Smooth muscle cell of trachea (primary cell): ENCODE data around the gene CFDP1. TPM values are rescaled to one million over a fixed set of nuclear protein-coding genes. Genes with fewer than 3 reads are reported as not detected.

ENCODE experiments used
- total RNA-seq: library from RNA; depleted of rRNA; stranded (reverse); fragments of >200 nt; gene quantifications from 2 replicates; pipeline ENCODE4 v1.2.1, GENCODE V29; 2014

Gene CFDP1
- 50.0 and 67.3 TPM in 2 replicates for total RNA-seq

DNA sequence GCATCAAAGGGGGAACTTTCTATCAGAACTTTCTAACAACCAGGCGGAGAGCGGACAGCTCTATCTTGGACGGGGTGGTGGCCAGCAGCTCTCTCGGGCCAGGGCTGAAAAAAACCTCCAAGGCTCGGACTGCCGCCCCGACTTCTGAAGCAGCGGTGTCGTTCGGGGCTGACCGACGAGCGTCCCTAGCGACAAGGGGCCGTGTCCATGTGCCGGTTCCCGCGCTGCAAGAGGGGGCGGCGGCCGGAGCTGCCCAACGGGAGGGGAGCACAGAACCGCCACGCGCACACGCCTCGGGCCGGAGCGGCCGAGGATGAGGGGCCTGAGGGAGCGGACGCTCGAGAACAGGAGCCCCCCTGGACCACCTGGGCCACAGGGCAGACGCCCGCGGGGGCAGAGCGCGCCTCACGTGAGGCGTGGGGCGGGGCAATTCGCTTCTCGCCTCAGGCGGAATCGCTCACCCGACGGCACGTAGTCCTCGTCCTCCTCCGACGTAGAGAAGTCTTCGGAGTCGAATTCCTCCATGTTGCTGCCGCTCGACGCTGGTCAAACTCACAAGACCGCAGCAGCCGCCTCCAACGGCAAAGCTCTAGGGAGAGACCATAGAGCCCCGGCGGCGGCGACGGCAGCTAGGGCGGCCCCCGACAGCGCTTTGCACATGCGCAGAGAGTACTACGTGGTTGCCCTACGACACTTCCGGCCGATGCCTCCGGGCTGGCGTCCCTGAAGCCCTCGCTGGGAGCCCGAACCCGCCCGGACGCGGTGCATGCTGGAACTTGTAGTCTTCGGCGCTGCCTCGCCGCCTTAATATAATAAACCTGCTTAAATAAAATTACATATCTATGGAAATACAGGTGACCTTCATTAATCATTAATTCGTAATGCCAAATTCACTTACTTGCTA lies at the start of gene CFDP1:
Gene CFDP1, minus strand, starts transcription at position 676 of the 904 bp plus-strand sequence. Its CDS starts 151 bp downstream, at position 525.

DNA sequence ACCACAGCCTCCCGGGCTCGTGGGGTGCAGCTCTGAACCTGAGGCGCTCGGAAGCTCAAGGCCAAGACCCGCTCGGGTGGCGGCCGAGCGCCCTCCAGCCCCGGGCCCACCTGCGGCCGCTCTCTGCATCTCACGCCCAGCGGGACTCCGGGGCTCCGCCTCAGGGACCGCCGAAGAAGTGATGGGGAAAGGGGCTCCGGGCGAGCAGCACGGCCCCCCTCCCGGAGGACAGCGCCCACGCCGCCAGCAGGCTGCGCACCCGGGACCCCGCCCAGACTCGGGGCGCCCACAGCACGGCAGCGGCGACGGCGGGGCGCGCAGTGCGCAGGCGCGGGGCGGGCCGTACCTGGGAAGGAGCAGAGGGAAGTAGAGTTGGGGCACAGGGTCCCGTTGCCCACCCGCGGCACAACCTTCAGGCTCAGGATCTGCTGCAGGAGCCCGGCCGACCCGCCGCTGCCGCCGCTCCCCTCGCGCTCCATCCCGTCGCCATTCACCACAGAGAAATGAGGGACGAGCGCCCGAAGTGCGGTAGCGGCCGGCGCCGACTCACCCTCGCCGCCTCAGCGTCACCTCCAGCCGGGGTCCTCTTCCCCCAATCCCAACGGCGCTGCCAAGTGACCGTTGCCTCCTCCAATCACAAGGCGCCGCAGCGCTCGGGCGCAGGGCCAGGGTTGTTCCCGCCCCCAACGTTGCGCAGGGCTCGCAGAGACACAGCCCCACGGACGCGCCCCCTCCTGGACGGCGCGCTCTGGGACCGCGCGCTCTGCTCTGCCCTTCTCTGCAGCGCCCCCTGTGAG lies 31.0 kb upstream of the CFDP1 start, which contains the start of gene TMEM170A:
Gene TMEM170A, minus strand, starts transcription at position 568 of the 797 bp plus-strand sequence. Its CDS starts 89 bp downstream, at position 479.

DNA sequence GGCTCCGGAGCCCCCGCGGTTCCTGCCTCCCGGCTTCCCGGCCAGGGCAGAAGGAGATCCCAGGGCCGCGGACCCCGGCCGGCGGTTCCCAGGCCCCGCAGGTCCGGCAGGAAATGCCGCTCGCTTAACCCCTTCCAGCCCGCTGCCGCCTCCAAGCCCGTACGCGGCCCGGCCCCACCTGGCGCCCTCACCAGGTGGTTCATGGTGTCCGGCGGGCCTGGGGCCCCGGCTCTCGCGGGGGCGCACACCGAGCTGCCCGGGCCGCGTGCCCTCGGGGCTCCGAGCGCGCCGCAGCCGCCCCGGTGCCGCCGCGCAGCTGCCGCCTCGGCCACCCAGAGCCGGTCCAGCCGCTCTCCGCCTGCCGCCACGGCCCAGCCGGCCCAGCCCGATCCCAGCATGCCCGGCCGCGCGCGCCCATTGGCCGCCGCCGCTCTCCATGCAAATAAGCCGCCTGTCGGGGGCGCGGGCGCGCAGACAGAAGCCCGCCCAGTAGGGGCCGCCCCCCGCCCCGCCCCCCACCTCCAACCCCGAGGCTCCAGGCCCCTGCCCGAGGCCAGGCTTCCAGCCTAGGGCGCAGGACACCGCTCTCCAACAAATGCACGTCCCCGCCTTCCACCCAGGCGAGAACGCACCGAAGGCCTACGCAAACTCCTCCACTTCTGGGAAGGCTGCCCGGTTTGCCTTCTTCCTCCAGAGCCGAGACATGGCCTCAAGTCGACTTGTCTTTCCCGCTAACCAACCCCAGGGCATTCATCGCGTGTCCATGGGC lies 181.8 kb downstream of the CFDP1 start, which contains the start of gene BCAR1:
Gene BCAR1, minus strand, starts transcription at position 345 of the 769 bp plus-strand sequence. Its CDS starts 142 bp downstream, at position 203.

Other genes starting within 250 kb of the CFDP1 start
- not detected in 2 replicates for gene CTRB2, start 226.3 kb downstream of the CFDP1 start, total RNA-seq
- not detected in 2 replicates for gene CTRB1, start 214.5 kb downstream of the CFDP1 start, total RNA-seq
- gene BCAR1, start 181.9 kb downstream of the CFDP1 start, total RNA-seq = 36.1 and 59.4 TPM in 2 replicates
- gene TMEM170A, start 31.2 kb upstream of the CFDP1 start, total RNA-seq = 11.5 and 16.4 TPM in 2 replicates
- 0.17 and 0.44 TPM in 2 replicates for gene CHST6, start 61.9 kb upstream of the CFDP1 start, total RNA-seq
- 0.15 and 0.17 TPM in 2 replicates for gene CHST5, start 102.6 kb upstream of the CFDP1 start, total RNA-seq
- 9.3 and 18.4 TPM in 2 replicates for gene TMEM231, start 122.7 kb upstream of the CFDP1 start, total RNA-seq
- gene GABARAPL2, start 132.9 kb upstream of the CFDP1 start, total RNA-seq = 32.6 and 53.4 TPM in 2 replicates
- 46.5 and 49.1 TPM in 2 replicates for gene ADAT1, start 189.8 kb upstream of the CFDP1 start, total RNA-seq
- gene KARS1, start 214.2 kb upstream of the CFDP1 start, total RNA-seq = 140 and 168 TPM in 2 replicates
- gene TERF2IP, start 214.3 kb upstream of the CFDP1 start, total RNA-seq = 49.6 and 53.4 TPM in 2 replicates
- not detected in 2 replicates for gene CPHXL2, start 243.5 kb upstream of the CFDP1 start, total RNA-seq